ENCODE measurements around the gene NDUFA8.

DNA sequence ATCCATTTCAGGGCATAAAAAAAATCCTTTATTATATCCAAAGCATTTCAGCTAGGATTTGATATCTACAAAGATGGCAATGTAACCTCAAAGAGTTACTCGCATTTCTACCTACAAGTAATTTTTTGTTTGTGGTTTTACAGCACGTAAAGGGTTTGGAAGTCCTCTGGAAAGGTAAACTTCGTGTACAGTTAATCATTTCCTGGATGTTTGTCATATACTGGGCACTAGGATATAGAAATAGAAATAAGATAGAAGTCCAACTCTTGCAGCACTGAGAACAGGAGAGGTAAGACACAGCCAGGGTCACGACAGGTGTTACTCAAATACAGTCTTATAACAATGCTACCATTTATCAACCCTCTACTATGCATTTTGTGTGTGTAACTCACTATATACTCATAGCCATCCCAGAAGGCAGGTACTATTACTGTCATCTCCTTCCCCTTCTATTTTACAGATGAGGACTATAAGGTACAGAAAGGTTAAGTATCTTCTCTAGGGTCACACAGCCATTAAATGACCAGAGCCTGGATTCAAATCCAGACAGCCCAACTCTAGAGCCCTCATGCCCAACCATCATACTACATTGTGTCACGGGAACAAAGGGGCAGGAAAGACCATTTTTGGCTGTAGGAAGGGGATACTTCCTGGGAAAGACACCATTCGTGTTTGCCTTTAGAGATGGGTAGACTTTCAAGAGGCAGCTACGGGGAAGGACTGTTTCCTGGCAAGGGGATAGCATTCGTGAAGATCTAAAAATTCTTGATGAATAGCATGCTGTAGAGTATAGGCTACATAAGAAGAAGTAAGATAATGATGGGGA is 19.0 kb downstream of the NDUFA8 start:
- TF ChIP-seq RAD21 (CRISPR knock-in tag; conservative IDR thresholded peaks at IDR 0.05 in 1 of 2, IDR thresholded peaks at IDR 0.05 in 1 of 2) (no peak), TCF7L2 (IDR thresholded peaks at IDR 0.05; ENCODE audit: low read depth, low read length) (no peak), SNRNP70 (optimal IDR thresholded peaks at IDR 0.05; ENCODE audit: low read depth, low read length) (no peak)
- TF ChIP-seq, protein P1, sequence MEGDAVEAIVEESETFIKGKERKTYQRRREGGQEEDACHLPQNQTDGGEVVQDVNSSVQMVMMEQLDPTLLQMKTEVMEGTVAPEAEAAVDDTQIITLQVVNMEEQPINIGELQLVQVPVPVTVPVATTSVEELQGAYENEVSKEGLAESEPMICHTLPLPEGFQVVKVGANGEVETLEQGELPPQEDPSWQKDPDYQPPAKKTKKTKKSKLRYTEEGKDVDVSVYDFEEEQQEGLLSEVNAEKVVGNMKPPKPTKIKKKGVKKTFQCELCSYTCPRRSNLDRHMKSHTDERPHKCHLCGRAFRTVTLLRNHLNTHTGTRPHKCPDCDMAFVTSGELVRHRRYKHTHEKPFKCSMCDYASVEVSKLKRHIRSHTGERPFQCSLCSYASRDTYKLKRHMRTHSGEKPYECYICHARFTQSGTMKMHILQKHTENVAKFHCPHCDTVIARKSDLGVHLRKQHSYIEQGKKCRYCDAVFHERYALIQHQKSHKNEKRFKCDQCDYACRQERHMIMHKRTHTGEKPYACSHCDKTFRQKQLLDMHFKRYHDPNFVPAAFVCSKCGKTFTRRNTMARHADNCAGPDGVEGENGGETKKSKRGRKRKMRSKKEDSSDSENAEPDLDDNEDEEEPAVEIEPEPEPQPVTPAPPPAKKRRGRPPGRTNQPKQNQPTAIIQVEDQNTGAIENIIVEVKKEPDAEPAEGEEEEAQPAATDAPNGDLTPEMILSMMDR (IDR thresholded peaks at IDR 0.05 in 2 of 3, conservative IDR thresholded peaks at IDR 0.05 in 1 of 3; ENCODE audit: insufficient read depth in 2 of 3, low read depth in 1 of 3, low read length in 3 of 3), result no peak
- TF ChIP-seq, protein P2, sequence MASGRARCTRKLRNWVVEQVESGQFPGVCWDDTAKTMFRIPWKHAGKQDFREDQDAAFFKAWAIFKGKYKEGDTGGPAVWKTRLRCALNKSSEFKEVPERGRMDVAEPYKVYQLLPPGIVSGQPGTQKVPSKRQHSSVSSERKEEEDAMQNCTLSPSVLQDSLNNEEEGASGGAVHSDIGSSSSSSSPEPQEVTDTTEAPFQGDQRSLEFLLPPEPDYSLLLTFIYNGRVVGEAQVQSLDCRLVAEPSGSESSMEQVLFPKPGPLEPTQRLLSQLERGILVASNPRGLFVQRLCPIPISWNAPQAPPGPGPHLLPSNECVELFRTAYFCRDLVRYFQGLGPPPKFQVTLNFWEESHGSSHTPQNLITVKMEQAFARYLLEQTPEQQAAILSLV (tag; IDR thresholded peaks at IDR 0.05), result no peak

All from K562 (cell line).